Osteoblast (primary cell): Measurements from ENCODE around the gene NR4A3. TPM values are rescaled to one million over a fixed set of nuclear protein-coding genes. Genes with fewer than 3 reads are reported as not detected.

Experiments
- DNase-seq: peaks from one replicate; pipeline ENCODE4 v3.0.0; 2011; ENCODE audit warnings: low spot score, mixed read lengths; ENCODE audit not compliant: insufficient read length; ENCODE audit errors: missing footprints
- H2AFZ ChIP-seq: 2 replicates; pipeline ENCODE4 v1.6.0; 2011; ENCODE audit warnings: mild to moderate bottlenecking, low read length
- H3K27ac ChIP-seq: 2 replicates; pipeline ENCODE4 v1.5.1; 2011; ENCODE audit warnings: mild to moderate bottlenecking, low read depth, low read length, moderate library complexity
- H3K27me3 ChIP-seq: 2 replicates; pipeline ENCODE4 v1.6.0; 2012; ENCODE audit warnings: mild to moderate bottlenecking, control low read depth, inconsistent platforms, low read length, moderate library complexity; ENCODE audit not compliant: insufficient read depth
- H3K36me3 ChIP-seq: 2 replicates; pipeline ENCODE4 v1.5.1; 2011; ENCODE audit warnings: mild to moderate bottlenecking, low read length, control low read depth, moderate library complexity; ENCODE audit not compliant: insufficient read depth
- H3K4me1 ChIP-seq: 2 replicates; pipeline ENCODE4 v1.5.1; 2011; ENCODE audit warnings: mild to moderate bottlenecking, low read length, control low read depth, moderate library complexity; ENCODE audit not compliant: insufficient read depth
- H3K4me2 ChIP-seq: 2 replicates; pipeline ENCODE4 v1.6.0; 2011; ENCODE audit warnings: mild to moderate bottlenecking, low read length; ENCODE audit not compliant: insufficient read depth
- H3K4me3 ChIP-seq: fragments of 200-600 bp; sonication (generic); 3 replicates; pipeline ENCODE4 v1.5.1; 2012; ENCODE audit warnings: mild to moderate bottlenecking, low read length, inconsistent platforms; ENCODE audit not compliant: insufficient read depth
- H3K79me2 ChIP-seq: 2 replicates; pipeline ENCODE4 v1.6.0; 2012; ENCODE audit warnings: mild to moderate bottlenecking, low read length, control low read depth, inconsistent platforms; ENCODE audit not compliant: insufficient read depth
- H3K9me3 ChIP-seq: 2 replicates; pipeline ENCODE4 v1.5.1; 2011; ENCODE audit warnings: low read depth, low read length, control low read depth
- H4K20me1 ChIP-seq: 2 replicates; pipeline ENCODE4 v1.6.0; 2012; ENCODE audit warnings: mild to moderate bottlenecking, low read length, control low read depth; ENCODE audit not compliant: insufficient read depth
- total RNA-seq: library from RNA; depleted of rRNA; stranded (reverse); fragments of >200 nt; gene quantifications from 2 replicates; pipeline ENCODE4 v1.2.3, GENCODE V29; 2012
- TF ChIP-seq, protein P1 (sequence below): IDR thresholded peaks from 2 replicates; pipeline ENCODE4 v1.5.1; 2011; ENCODE audit warnings: mild to moderate bottlenecking, low read depth, low read length, moderate library complexity; ENCODE audit errors: extremely low read depth

NR4A3 gene
- total RNA-seq, 1 donor = 0.36 TPM

DNA sequence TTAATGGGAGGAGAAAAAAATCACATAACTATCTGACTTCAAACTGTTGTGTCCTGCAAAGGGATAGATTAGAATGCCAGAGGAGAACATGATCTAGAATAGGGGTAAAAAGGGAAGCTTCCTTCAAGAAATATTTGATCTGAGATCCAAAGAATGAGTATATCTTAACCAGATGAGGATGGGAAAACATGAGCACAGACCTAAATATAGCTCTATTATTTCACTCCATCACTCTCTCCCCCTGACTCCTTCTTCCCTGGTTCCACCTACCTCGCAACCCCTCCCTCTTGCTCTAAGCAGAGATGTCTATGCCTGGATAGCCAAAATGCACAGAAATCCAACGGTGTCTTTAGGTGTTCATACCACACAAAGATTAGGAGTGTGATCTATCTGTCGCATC lies 36.4 kb downstream of the NR4A3 start:
- H3K4me2 ChIP-seq = no peak overlapping the region
- no peaks in the 10 kb centered on the region for H4K20me1 ChIP-seq
- no peak overlapping the region for H3K27ac ChIP-seq
- H3K27me3 ChIP-seq = no peaks in the 10 kb centered on the region
- H3K4me3 ChIP-seq = no peak overlapping the region
- H3K9me3 ChIP-seq = no peaks in the 10 kb centered on the region
- TF ChIP-seq, protein P1, sequence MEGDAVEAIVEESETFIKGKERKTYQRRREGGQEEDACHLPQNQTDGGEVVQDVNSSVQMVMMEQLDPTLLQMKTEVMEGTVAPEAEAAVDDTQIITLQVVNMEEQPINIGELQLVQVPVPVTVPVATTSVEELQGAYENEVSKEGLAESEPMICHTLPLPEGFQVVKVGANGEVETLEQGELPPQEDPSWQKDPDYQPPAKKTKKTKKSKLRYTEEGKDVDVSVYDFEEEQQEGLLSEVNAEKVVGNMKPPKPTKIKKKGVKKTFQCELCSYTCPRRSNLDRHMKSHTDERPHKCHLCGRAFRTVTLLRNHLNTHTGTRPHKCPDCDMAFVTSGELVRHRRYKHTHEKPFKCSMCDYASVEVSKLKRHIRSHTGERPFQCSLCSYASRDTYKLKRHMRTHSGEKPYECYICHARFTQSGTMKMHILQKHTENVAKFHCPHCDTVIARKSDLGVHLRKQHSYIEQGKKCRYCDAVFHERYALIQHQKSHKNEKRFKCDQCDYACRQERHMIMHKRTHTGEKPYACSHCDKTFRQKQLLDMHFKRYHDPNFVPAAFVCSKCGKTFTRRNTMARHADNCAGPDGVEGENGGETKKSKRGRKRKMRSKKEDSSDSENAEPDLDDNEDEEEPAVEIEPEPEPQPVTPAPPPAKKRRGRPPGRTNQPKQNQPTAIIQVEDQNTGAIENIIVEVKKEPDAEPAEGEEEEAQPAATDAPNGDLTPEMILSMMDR = no peak
- H3K36me3 ChIP-seq = no peaks in the 10 kb centered on the region
- H2AFZ ChIP-seq = no peak overlapping the region
- no peak for DNase-seq
- no peaks in the 10 kb centered on the region for H3K79me2 ChIP-seq
- no peaks in the 10 kb centered on the region for H3K4me1 ChIP-seq

DNA sequence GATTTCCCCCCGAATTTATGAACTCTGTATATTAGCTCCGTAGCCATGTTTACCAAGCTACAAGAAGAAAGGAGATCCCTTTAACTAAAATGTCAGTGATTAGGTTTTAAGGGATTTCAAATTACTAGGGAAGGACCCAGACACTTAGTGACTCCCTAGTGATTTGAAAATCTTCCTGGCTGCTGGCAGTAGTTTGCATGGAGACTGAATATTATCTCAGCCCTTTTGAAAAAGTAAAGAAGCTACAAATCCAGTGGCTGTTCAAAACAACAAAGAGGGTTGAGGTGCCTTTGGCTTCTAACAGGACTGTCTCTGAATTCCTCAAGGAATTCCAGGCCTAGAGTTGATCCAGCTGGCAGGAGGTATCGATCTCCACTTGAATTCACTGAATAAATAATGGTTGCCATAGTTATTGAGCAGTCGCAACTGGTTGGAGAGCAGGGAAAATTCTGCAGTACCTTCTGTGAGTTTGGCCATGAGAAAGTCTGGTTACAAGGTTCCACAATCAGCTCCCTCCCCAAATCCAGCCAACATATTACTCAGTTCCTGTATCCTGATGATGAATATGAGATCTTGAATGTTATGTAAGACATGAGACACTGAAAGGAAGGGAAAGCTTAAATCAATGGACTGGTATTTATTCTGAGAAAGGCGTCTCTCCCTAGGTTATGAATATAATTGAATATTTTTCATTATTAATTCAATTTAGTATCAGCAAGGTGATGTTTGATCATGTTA lies 37.7 kb downstream of the NR4A3 start:
- Histone ChIP-seq H3K27ac (no peak overlapping the region), H4K20me1 (no peaks in the 10 kb centered on the region), H3K79me2 (no peaks in the 10 kb centered on the region), H3K4me3 (no peak overlapping the region), H3K4me1 (no peaks in the 10 kb centered on the region), H3K27me3 (no peaks in the 10 kb centered on the region), H3K36me3 (no peaks in the 10 kb centered on the region), H2AFZ (peak overlapping the region; percentile 21), H3K9me3 (no peaks in the 10 kb centered on the region), H3K4me2 (no peak overlapping the region)
- TF ChIP-seq, protein P1 = no peak
- DNase-seq = peak; percentile 55

DNA sequence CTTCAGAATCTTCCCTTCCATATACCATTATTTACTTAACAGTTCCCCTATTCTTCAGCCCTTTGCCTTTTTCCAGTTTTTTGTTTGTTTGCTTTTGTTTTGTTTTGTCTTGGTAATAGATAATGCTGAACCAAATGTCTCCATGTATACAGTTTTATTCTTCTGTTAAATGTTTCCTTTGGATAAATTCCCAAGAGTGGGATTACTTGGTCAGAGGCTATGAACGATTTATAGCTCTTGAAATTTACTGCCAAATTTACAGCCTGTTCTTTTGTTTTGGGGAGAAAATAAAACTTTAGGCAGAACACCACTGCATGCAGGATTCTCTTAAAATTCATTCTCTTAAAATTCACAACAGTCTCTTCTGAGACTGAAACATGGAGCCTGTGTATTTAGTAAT lies 38.6 kb downstream of the NR4A3 start:
- H3K27ac ChIP-seq = no peak overlapping the region
- H3K79me2 ChIP-seq = no peaks in the 10 kb centered on the region
- DNase-seq = no peak

DNA sequence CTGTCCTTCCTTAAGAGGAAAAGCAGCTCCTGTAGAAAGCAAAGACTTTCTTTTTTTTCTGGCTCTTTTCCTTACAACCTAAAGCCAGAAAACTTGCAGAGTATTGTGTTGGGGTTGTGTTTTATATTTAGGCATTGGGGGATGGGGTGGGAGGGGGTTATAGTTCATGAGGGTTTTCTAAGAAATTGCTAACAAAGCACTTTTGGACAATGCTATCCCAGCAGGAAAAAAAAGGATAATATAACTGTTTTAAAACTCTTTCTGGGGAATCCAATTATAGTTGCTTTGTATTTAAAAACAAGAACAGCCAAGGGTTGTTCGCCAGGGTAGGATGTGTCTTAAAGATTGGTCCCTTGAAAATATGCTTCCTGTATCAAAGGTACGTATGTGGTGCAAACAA lies 42.3 kb downstream of the NR4A3 start:
- Histone ChIP-seq H2AFZ (no peak overlapping the region), H3K36me3 (no peaks in the 10 kb centered on the region), H4K20me1 (no peaks in the 10 kb centered on the region), H3K27ac (no peak overlapping the region), H3K27me3 (no peaks in the 10 kb centered on the region), H3K4me2 (no peak overlapping the region), H3K4me3 (no peak overlapping the region), H3K4me1 (no peaks in the 10 kb centered on the region), H3K9me3 (no peaks in the 10 kb centered on the region), H3K79me2 (no peaks in the 10 kb centered on the region)
- DNase-seq = no peak
- TF ChIP-seq, protein P1 = no peak

More for the DNA sequence above, 38.6 kb downstream of the NR4A3 start:
- H3K4me3 ChIP-seq = no peak overlapping the region
- no peaks in the 10 kb centered on the region for H3K9me3 ChIP-seq
- no peaks in the 10 kb centered on the region for H3K4me1 ChIP-seq
- no peak overlapping the region for H2AFZ ChIP-seq
- H3K27me3 ChIP-seq = no peaks in the 10 kb centered on the region
- TF ChIP-seq, protein P1 = no peak
- no peaks in the 10 kb centered on the region for H4K20me1 ChIP-seq
- H3K36me3 ChIP-seq = no peaks in the 10 kb centered on the region
- H3K4me2 ChIP-seq = no peak overlapping the region
